HL-60/S4 (cell line): ENCODE data around the gene CDS2.

Experiments used
- in situ Hi-C: fragments of 300-500 bp; cut with MboI; formaldehyde crosslinking; loops from 2 replicates; pipeline ENCODE4 v1.14.3; 2022; ENCODE audit warnings: low sequenced_read_pairs

Gene CDS2

DNA sequence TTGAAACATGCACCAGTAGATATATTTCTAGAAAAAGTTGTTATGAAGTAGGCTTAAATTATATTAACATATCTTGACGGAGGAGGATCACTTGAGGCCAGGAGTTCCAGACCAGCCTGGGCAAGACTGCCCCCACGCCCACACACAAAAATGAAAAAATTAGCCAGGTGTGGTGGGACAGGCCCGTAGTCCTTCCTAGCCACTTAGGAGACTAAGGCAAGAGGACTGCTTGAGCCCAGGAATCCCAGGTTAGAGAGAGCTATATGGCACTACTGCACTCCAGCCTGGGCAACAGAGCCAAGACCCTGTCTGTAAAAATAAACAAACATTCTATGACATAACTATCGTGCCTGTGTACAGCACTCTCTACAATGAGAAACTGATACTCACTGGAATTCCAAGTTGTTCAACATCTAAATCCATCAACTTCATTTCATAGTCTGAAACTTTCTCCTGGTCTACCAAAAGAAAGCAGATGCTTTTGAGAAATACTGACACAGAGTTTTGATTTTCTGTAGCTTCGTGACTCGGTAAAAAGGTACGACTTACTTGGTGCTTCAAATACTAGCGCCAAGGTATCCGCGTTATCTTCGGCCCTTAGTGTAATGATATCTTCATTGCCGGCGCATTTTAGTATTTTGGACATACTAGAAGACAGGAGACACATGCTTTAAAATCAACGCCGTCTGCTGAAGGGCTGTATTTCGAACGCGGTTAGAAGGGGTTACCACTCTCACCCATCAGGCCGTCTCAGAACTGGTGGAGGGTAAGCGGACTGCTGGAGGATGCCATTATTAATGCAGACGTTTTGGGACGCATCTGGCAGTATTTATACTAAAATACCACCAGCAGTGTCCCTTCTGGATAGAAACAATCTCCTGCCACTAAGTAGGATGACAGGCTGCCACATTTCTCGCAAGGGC is 8.3 kb upstream of the CDS2 start:
- in situ Hi-C loops: no loop called here

DNA sequence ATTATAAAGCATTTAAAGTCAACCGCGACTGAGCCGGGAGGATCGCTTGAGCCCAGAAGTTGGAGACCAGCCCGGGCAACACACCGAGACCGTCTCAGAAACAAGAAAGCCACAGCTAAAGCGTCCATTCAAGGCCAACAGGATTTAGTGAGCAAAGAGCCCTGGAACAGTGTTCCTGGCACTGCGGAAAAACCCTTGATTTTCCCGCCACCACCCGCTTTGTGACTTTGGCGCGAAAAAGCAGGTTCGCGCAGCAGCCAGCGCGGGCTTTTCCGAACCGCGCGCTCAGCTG is 7.7 kb upstream of the CDS2 start:
- in situ Hi-C loops: no loop called here

DNA sequence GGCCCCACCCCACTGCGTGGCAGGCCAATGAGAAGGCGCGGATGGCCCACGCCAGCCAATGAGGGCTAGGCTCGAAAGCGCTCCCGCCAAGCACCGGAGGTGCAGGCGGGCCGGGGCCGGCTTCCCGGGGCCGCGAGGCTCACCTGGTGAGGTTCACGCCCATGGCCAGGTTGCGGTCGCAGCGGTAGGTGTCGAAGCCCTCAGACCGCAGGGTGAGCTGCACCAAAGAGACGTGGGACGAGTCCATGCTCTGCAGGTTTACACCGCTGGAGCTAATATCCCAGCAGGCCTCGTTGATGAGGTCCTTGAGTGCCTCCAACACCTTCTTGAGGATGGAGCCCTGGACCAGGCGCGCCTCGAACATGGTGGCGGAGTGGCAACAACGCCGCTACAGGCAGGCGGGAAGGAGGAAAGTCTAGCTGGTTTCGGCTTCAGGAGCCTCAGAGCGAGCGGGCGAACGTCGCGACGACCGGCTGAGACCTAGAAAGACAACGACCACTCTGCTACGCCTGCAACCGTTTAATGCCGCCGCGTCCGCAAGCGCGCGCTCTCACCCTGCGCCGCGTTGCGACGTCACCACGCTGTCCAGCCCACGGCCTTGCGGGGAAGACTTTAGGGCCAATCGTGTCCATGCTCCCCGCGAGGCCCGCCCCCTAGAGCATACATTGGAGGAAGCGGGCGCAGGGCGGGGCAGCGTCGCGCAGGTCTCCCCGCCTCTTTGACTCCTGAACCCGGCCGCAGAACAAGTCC is 7.2 kb upstream of the CDS2 start, which contains the start of gene PCNA:
Gene PCNA (minus strand): TSS at position 524 of the 750 bp plus-strand sequence. CDS start 160 bp downstream, at position 364.
- in situ Hi-C loops: no loop called here

DNA sequence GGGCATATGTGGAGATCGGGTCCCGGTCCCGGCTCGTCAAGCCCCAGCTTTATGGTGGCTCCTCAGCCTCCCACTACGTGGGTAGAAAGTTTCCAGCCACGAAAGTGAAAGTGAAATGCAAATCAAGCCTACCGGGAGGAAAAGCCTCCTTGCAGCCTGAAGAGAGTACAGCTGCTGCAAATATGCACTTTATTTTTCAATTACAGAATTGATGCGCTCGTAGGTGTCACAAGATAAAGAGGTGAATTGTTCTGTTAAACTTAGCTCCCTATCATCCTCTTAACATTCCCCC is 6.7 kb upstream of the CDS2 start:
- in situ Hi-C loops: no loop called here

DNA sequence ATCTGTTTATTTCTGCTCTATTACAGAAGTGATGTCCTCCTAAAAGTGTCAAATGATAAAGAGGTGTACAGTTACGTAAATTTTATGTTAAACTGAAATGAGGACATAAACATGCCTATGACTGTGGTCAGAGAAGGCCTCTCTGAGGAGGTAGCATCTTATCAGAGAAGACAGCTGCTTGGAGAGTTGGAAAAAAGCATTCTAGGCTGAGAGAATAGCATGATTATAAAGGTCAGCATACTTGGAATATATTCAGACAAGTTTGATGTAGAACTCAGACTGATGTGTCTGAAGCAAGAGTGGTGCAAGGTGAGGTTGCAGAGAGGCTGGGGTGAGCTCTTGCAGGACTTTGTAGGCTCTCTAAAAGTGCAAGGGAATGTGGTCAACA is 3.9 kb upstream of the CDS2 start:
- in situ Hi-C loops: no loop called here

DNA sequence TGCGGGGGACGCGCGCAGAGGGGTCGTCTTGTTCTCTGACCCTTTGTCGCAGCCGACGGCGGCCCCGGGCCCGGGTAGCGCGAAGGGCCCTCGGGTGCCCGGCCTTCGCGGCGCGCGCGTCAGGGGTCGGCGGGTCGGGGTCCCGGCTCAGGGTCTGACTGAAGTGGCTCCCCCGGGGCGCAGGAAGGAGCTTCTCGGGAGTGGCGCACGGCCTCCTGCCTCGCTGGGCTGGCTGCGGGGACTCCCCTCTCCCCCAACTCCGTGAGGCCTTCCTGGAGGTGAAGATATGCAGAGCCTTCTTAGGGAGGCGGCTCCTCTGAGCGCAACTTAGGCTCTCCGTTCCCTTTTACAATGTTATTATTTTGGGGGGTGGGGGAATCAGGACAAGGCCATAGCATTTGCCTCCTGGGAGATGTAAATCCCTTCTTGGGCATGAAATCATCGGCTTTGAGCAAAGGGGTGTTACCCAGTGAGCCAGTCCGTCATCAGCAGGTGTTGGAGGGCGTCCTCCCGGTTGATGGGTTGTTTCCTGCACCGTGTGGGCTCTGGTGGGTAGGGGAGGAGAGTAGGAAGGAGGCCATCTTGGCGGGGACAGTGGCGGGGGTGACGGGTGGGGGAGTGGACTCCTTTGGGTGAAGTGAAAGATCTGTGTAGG is 523 bp downstream of the CDS2 start:
- in situ Hi-C loops: no loop called here

DNA sequence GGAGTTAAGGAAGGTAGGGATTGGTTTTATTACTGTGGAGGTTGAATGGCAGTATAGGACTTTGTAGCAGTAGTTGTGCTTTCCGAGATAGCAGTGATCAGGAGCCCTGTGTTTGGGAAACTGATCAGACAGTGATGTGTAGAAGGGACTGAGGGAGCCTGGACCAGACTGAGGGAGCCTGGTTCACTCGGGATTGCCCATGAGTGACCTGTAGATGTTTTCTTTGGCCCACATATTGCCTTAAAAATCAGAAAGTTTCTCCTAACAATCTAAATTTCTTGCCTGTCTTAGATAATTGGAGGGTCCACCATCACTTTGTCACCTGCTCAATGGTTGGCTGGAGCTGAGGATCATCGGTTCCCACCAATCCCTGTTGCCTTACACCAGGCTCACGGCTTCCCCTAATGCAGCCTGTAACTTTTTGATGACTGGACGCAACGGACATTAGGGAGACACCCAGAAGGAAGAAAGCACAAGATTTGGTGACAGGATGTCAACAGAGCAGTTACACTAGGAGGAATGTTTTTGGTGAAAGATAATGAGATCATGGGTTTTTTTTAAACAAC is 1.1 kb downstream of the CDS2 start:
- in situ Hi-C loops: no loop called here

DNA sequence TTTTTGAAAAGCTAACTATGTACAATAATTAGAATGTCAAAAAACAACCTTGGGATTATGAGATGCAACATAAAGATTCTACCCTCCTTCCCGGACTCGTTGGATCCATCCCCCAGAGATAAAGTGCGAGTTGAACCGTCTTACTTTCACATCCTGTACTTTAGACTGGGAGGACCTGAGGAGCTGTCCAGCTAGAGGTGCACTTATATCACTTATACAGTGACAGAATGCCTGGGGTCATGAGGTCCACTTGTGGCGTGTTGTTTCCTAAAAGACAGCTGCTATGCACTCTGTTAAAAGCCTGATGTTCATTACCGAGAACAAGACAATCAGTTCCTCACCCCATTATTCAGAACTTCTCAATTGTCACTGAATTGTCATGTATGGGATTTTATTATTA is 2.1 kb downstream of the CDS2 start:
- in situ Hi-C loops: no loop called here

DNA sequence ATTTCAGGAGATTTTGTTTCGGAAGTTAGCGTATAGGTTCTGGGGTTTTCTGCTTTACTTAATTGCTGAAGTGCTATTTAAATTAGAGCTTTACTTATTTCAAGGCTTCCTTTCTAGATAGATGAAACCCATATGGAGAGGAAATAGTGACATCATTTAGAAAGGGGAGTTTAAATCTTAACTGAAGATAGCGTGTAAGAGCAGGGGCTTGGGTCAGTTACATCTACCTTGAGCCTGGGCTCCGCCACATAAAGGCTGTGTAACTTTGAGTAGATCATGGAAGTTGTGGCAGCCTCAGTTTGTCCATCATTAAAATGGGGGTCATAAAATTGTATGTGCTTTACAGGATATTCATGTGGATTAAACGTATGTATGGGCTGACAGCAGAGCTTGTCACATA is 4.7 kb downstream of the CDS2 start:
- in situ Hi-C loops: no loop called here

DNA sequence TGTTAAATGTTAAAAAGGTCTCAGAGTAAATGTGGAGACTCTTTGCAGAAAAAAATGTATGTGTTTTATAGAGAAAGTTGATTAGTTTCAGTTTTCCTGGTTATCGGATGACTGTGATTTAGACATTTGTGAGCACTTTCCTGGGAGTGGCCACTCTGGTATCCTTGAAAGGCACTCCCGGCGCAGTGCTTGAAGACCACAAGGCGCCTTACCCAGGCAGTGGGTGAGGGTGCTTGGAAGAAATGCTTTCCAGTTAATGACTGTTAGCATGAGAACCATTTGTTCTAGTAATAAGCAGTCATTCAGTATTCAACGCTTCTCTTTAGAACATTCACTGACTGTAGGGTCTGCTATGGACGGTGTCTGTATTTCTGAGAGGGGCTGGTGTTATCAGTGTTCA is 7.2 kb downstream of the CDS2 start:
- in situ Hi-C loops: no loop called here

DNA sequence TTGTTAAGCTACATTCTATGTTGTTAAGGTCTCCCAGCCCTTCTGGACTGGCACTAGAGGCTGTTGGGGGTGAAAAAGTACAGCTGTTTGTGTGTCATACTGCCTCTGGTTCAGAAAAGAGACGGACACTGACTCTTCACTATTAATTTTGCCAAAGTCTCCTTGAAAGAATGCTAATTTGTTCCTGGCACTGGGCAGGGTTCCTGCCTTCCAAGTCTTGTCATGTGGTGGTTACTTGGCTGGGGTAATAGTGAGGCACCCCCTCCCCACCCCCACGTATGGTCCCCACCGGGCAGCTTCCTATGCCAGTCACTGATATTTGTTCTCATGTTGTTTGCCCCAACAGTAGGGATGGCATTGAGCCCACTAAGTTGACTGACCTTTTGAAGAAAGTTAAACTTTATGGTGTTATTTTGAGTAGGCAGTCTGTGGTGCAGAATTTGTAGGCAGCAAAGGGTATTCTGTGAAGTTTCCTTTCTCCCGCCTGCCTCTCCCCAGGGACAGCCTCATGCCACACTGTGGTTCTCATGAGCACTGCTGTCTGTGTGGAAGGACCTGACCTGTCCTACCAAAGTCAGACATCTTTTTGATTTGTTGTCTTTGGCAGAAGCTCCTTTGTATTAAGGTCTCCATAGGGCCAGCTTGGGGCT is 8.7 kb downstream of the CDS2 start:
- in situ Hi-C loops: no loop called here

DNA sequence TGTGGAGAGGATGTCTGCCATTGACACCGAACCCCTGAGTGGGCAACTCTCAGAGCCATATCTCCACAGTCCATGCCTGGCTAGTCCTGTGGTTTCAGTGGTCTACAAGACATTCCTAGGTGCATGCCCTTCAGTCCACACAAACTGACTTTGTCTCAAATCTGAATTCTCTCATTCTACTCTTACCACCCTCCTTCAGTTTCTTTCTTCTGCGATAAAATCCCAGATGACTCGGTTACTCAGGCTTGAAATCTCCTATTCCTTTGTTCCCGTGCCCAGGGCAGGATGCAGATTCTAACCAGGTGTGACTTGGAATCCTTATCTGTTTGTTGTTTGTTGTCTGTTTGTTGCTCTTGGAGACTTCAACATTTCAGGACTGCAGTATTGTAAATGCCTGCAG is 9.3 kb downstream of the CDS2 start:
- in situ Hi-C loops: no loop called here

DNA sequence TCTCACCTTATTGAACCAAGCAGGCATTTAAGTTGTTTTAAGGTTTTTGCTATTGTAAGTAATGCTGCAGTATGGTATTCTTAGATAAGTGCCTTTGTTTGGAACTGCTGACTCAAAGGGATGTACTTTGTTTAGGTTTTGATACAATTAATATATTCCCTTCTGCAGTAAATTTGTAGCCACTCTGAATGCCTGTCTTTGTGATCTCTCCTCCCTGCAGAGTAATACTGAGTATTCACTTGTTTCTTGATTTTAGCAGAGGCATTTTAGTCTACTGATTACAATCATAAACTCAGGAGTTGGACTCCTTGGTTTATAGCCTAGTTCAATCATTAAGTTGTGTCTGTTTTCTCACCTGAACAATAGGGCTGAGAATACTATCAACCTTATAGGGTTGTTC is 13.4 kb downstream of the CDS2 start:
- in situ Hi-C loops: no loop called here

DNA sequence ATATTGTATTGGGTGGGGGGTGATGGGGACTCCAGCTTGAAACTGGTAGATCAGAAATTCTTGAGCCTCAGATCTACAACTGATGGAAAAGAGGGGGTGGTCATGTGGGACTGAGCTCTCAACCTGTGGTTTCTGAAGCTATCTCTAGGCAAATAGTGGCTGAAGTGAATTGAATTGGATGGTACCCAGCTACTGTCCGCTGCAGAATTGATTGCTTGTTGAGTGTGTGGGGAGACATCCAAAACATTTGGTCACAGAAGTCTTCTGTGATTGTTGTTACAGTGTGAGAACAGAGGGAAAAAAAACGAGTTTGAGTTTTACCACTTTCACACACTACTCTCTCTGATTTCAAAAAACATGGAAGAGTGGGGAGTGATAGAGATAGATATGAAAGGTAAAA is 14.8 kb downstream of the CDS2 start:
- in situ Hi-C loops: no loop called here

DNA sequence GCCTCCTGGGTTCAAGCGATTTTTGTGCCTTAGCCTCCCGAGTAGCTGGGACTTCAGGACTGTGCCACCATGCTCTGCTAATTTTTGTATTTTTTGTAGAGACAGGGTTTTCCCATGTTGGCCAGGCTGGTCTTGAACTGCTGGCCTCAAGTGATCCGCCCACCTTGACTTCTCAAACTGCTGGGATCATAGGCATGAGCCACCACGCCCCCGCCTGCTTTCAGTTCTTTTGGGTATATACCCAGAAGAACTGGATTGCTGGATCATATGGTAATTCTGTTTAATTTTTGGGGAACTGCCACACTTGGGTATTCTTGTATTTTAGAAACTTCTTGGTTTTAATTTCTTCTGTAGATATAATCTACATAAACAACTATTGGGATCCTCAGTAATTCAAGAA is 17.0 kb downstream of the CDS2 start:
- in situ Hi-C loops: no loop called here

DNA sequence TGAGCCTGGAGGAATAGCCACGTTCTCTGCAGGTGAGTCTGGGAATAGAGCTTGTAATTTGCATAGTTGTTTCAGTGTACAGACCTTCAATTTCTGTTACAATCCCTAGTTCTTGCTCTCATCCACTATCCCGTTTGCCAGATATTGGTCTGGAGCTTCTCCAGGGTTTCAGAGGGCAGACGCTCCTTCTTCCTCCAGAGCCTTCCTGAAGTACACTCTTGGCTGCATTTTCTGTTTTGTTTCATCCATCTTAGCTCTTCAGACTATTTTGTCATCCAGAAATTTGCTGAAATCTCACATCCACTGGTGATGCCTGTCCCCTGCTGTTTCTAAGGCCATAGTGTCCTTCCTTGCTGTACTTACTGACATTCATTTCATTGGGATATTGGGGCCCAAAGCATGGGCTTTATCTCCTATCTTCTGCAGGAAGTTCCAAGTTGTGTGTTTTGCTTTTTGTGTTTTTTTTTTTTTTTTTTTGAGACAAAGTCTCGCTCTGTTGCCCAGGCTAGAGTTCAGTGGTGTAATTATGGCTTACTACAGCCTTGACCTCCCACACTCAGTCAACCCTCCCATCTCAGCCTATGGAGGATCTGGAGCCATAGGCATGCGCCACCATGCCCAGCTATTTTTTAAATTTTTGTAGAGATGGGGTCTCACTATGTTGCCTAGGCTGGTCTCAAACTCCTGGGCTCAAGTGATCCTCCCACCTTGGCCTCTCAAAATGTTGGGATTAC is 18.7 kb downstream of the CDS2 start:
- in situ Hi-C loops: no loop called here

DNA sequence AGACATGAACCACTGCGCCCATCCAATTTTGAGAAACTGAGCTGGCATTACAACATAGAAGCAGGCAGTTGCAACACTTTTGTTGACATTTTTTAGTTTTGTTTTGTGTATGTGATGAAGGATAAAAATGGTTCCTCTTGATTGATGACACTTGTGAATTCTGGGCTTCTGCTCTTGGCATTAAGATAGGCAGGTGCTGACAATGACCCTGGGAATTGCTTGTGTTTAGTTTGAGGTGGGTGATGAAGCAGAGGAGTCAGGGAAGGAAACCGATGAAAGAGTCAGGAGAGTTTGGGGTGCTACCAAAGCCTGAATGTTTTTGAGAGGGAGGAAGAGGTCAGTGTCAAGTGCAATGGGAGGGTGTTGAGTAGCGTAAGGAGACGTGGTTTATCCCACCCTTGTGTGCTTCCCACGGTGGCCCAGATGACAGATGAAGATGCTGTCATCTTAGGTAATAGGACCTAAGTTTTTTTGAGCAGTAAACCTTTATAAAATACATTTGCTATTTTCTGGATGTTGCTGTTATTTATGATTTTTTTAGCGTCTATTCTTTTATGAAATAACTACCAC is 19.4 kb downstream of the CDS2 start:
- in situ Hi-C loops: no loop called here

DNA sequence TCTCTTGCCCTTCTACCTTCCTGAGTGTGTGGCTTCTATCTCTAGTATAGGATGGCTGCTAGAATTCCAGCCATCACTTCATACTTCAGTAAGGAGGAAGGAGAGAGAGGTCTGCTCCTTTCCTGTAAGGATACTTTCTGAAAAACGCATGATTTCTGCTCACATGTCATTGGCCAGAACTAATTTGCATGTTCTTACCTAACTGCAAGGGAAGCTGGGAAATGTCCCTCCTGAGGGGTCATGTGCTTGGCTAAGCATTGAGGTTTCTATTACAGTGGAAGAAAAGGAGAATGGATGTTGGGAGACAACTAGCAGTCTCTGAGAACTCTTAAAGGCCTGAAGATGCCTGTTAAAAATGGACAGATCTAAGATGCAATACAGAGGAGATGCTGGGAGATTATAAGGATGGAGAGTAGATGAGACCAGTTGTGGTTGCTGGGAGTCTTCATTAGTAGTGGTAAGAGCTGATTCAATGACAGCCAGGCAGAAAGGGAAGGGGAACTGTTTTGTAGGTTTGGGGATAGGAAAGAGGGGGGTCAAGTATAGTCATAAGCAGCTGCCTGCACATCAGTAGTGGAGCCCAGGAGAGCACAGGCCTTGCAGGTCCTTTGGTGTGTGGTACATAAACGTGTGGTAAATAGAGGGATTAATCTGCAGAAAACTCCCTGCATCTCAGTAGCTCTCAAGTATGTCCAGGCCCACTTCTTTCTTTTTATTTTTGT is 20.2 kb downstream of the CDS2 start:
- in situ Hi-C loops: no loop called here

DNA sequence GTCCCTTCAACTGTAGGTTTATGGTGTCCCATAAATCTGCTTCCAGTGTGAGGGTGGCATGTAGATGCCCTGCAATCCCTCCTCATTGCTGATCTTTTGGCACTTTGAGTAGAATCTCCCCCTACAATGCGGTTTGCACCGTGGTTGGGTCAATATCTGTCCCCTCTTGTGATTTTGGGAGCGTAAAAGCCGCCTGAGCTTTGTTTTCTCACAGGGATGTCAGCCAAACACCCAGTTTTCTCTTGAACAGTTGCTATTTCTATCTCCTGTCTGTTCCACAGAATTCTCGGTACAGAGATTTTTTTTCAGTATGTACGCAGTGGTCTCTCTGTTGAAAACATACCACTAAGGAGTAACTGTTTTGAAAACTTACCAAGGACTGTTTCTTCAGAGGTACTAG is 21.8 kb downstream of the CDS2 start:
- in situ Hi-C loops: no loop called here

DNA sequence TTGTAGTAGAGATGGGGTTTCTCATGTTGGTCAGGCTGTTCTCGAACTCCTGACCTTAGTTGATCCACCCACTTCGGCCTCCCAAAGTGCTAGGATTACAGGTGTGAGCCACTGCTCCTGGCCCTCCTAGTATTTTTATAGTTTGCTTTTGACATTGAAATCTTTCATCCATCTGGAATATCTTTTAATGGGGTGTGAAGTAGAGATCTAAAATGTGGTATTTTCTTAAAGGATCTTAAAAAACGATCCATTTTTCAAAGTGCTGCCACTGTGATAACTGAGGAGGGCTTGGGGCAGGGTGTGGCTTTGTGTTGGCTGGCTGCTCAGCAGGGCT is 23.1 kb downstream of the CDS2 start:
- in situ Hi-C loops: no loop called here
